Endothelial cell of umbilical vein (primary cell): ENCODE measurements around the gene PPFIA1. TPM values are rescaled to one million over a fixed set of nuclear protein-coding genes. Genes with fewer than 3 reads are reported as not detected.
A peak's percentile ranks its signal among the peaks of the same experiment; 100 is the strongest.

Experiments used
- BruUV-seq: library from RNA; stranded (reverse); fragments of 400-500 nt; replicated peaks from 2 replicates; lab custom pipeline; 2021; lab: Mats Ljungman, UMichigan
- CTCF ChIA-PET: fragments of 300-600, 350-600 bp; sonication (Branson Sonifier 250); formaldehyde crosslinking; loops from one replicate; lab custom pipeline; 2021; ENCODE audit warnings: antibody characterized with exemption, inconsistent platforms; lab: Charles Lee
- POLR2A ChIA-PET: fragments of 300-600, 350-600 bp; sonication (Branson Sonifier 250); formaldehyde crosslinking; loops from one replicate; lab custom pipeline; 2021; ENCODE audit warnings: antibody characterized with exemption, inconsistent platforms; lab: Charles Lee
- DNase-seq: peaks from one replicate; pipeline ENCODE4 v3.0.0-alpha.2; 2011; ENCODE audit warnings: low read depth, low spot score
- FAIRE-seq: peaks from 2 replicates; lab custom pipeline; 2011; peaks lifted over from hg19 to GRCh38; lab: Jason Lieb, UNC
- H2AFZ ChIP-seq: 2 replicates; pipeline ENCODE4 v1.6.0; 2012; ENCODE audit warnings: low read depth, low read length, control low read depth, inconsistent platforms
- H3K27ac ChIP-seq: 2 replicates; pipeline ENCODE4 v1.5.1; 2011; ENCODE audit warnings: low read depth, mild to moderate bottlenecking, control low read depth, low read length, moderate library complexity; ENCODE audit not compliant: insufficient read depth
- H3K27me3 ChIP-seq, 2 experiments: 2 replicates each; pipeline versions ENCODE4 v1.6.0 to v1.6.1; 2011; ENCODE audit warnings: low read length in 2 of 2, mixed read lengths in 1 of 2; ENCODE audit not compliant: control insufficient read depth in 2 of 2, insufficient read depth in 2 of 2
- H3K36me3 ChIP-seq, 2 experiments: 2 replicates in 1 of 2; 3 replicates in 1 of 2; pipeline ENCODE4 v1.5.1; 2011; ENCODE audit warnings: low read length in 2 of 2, mild to moderate bottlenecking in 1 of 2, moderate library complexity in 1 of 2; ENCODE audit not compliant: control insufficient read depth in 2 of 2, insufficient read depth in 2 of 2; ENCODE audit errors: extremely low read depth in 1 of 2
- H3K4me1 ChIP-seq: 3 replicates; pipeline ENCODE4 v1.5.1; 2011; ENCODE audit warnings: mild to moderate bottlenecking, low read length; ENCODE audit not compliant: control insufficient read depth, insufficient read depth; ENCODE audit errors: extremely low read depth
- H3K4me2 ChIP-seq: 2 replicates; pipeline ENCODE4 v1.6.1; 2011; ENCODE audit warnings: low read length, control low read depth, mixed read lengths; ENCODE audit not compliant: insufficient read depth
- H3K4me3 ChIP-seq, 3 experiments: fragments of 200-600 bp in 1 of 3; sonication (generic), shearing (Covaris generic) in 1 of 3; replicated peaks in 1 of 3; 2 replicates each; pipeline ENCODE4 v1.5.1; 2011 to 2016; ENCODE audit warnings: control low read depth in 3 of 3, low read length in 3 of 3, mild to moderate bottlenecking in 2 of 3, inconsistent platforms in 1 of 3, low read depth in 1 of 3, moderate library complexity in 1 of 3; ENCODE audit not compliant: insufficient read depth in 1 of 3
- H3K79me2 ChIP-seq: 2 replicates; pipeline ENCODE4 v1.6.0; 2012; ENCODE audit warnings: low read length, inconsistent platforms; ENCODE audit not compliant: control insufficient read depth, insufficient read depth
- H3K9ac ChIP-seq: replicated peaks from 2 replicates; pipeline ENCODE3; 2011; ENCODE audit warnings: low read length, control low read depth; ENCODE audit not compliant: insufficient read depth; ENCODE audit errors: extremely low read depth
- H3K9me1 ChIP-seq: replicated peaks from 3 replicates; pipeline ENCODE4 v1.6.0; 2011; ENCODE audit warnings: mild to moderate bottlenecking, low read length; ENCODE audit not compliant: control insufficient read depth, insufficient read depth; ENCODE audit errors: extremely low read depth
- H3K9me3 ChIP-seq: replicated peaks from 2 replicates; pipeline ENCODE4 v1.5.1; 2012; ENCODE audit warnings: low read length, inconsistent platforms; ENCODE audit not compliant: control insufficient read depth, insufficient read depth
- H4K20me1 ChIP-seq: replicated peaks from 2 replicates; pipeline ENCODE3; 2011; ENCODE audit warnings: mild to moderate bottlenecking, low read length; ENCODE audit not compliant: control insufficient read depth, insufficient read depth; ENCODE audit errors: extremely low read depth
- CTCF ChIP-seq, 2 donors: IDR thresholded peaks; 1 replicate in 1 of 2; 2 replicates in 1 of 2; pipeline ENCODE4 v1.5.1; 2011; ENCODE audit warnings: low read length in 2 of 2, mild to moderate bottlenecking in 2 of 2, moderate library complexity in 2 of 2, control low read depth in 1 of 2, inconsistent platforms in 1 of 2, low read depth in 1 of 2; ENCODE audit not compliant: insufficient read depth in 1 of 2; ENCODE audit errors: extremely low read depth in 1 of 2
- EZH2 ChIP-seq: IDR thresholded peaks from 2 replicates; pipeline ENCODE4 v1.6.1; 2012; ENCODE audit warnings: borderline replicate concordance, low read depth, mild to moderate bottlenecking, moderate library complexity, low read length, inconsistent platforms; ENCODE audit not compliant: severe bottlenecking
- FOS ChIP-seq: IDR thresholded peaks from 2 replicates; pipeline ENCODE4 v1.6.1; 2011; ENCODE audit warnings: mild to moderate bottlenecking, low read length, moderate library complexity, borderline replicate concordance; ENCODE audit not compliant: insufficient read depth
- GATA2 ChIP-seq: IDR thresholded peaks from 2 replicates; pipeline ENCODE4 v1.7.0; 2011; ENCODE audit warnings: low read depth, mild to moderate bottlenecking, moderate library complexity, mixed read lengths, low read length; ENCODE audit not compliant: insufficient read length, insufficient read depth
- JUN ChIP-seq: IDR thresholded peaks from 2 replicates; pipeline ENCODE4 v1.6.1; 2011; ENCODE audit warnings: borderline replicate concordance, low read depth; ENCODE audit not compliant: insufficient read length, insufficient read depth
- MAX ChIP-seq: IDR thresholded peaks from 2 replicates; pipeline ENCODE4 v1.6.1; 2011; ENCODE audit not compliant: insufficient read depth, insufficient read length
- MYC ChIP-seq: IDR thresholded peaks from one replicate; pipeline ENCODE4 v1.6.1; 2011; ENCODE audit warnings: mild to moderate bottlenecking, low read depth, low read length
- POLR2A ChIP-seq: IDR thresholded peaks from 2 replicates; pipeline ENCODE4 v1.6.1; 2012; ENCODE audit warnings: low read depth, mild to moderate bottlenecking, control low read depth, low read length
- POLR2AphosphoS5 ChIP-seq: IDR thresholded peaks from 2 replicates; pipeline ENCODE4 v1.6.1; 2012; ENCODE audit warnings: low read depth, mild to moderate bottlenecking, control low read depth, low read length, moderate library complexity; ENCODE audit not compliant: insufficient read depth
- dilution Hi-C: fragments of 300-500 bp; cut with MboI; formaldehyde crosslinking; loops from one replicate; pipeline ENCODE4 v1.15.0; 2019; ENCODE audit warnings: low sequenced_read_pairs; ENCODE audit not compliant: extremely low pct_ligation_motif_present
- intact Hi-C: fragments of 100-400 bp; cut with micrococcal nuclease; formaldehyde crosslinking; loops from one replicate; pipeline ENCODE4 v1.10.0; 2022
- polyA plus RNA-seq, 4 experiments: library from polyadenylated mRNA; depleted of rRNA in 3 of 4; stranded (reverse) in 3 of 4; unstranded in 1 of 4; fragments of >200 nt; gene quantifications; 2 replicates each; pipeline versions ENCODE4 v1.2.1 to v1.2.3, GENCODE V29; 2011 to 2012; ENCODE audit warnings: missing spikeins in 1 of 4
- total RNA-seq: library from RNA; stranded (reverse); gene quantifications from 2 replicates; pipeline ENCODE4 v1.2.3, GENCODE V29; 2021

PPFIA1 gene
- total and polyA plus RNA-seq, 2 donors (not counting 3 experiments of a cell fraction or from before 2014, with no cell fraction given), result 44.3 to 60.9 TPM

GRCh38 chr11:70371241-70371640 lies 100.8 kb downstream of the PPFIA1 start:
- Histone ChIP-seq H3K4me3 (no peak overlapping the region), H3K9me1 (no peaks in the 10 kb centered on the region), H3K79me2 (peaks cover 4% of the 10 kb centered on the region), H3K36me3 (peaks cover 4 to 13% of the 10 kb centered on the region in 2 experiments), H4K20me1 (peaks cover 3% of the 10 kb centered on the region), H3K4me1 (peaks cover 10% of the 10 kb centered on the region), H3K9ac (no peak overlapping the region), H3K27ac (no peak overlapping the region), H3K9me3 (no peaks in the 10 kb centered on the region), H2AFZ (no peak overlapping the region), H3K4me2 (no peak overlapping the region), H3K27me3 (no peaks in the 10 kb centered on the region)
- no peak for TF ChIP-seq POLR2AphosphoS5
- no peak for TF ChIP-seq MYC
- no peak for TF ChIP-seq EZH2
- TF ChIP-seq FOS, result no peak
- TF ChIP-seq JUN, result no peak
- TF ChIP-seq CTCF (IDR thresholded peaks at IDR 0.05; ENCODE audit: extremely low read depth in 1 of 2, insufficient read depth in 1 of 2, low read depth in 1 of 2, low read length in 2 of 2), result no peak
- TF ChIP-seq MAX, result no peak
- no peak for TF ChIP-seq POLR2A
- TF ChIP-seq GATA2, result no peak
- ChIA-PET POLR2A (no interaction called here), CTCF (no interaction called here)
- peak; percentile 72 for FAIRE-seq
- intact Hi-C loops (no loop called here), dilution Hi-C loops (no loop called here)
- no TSS peak for BruUV-seq
- DNase-seq, result peak; percentile 24
